ENCODE data around the gene NUDT17. TPM values are rescaled to one million over a fixed set of nuclear protein-coding genes. Genes with fewer than 3 reads are reported as not detected.

NUDT17 gene
- total RNA-seq, 3 donors from 2014 or later (not counting 1 experiment from before 2014, with no cell fraction given) = 3.3 to 4.9 (median 3.4) TPM

GRCh38 chr1:145823565-145824498, 21.6 kb upstream of the NUDT17 start, which contains the start of the genes POLR3C and RNF115:
TSS of gene POLR3C (plus strand) at chr1:145824200. CDS start at chr1:145825777, 1,577 bp downstream.
TSS of gene RNF115 (minus strand) at chr1:145824095. CDS start at chr1:145823873, 222 bp downstream.
- intact Hi-C loops (cut with micrococcal nuclease) = no loop called here

GRCh38 chr1:145824499-145824842, 21.0 kb upstream of the NUDT17 start:
- Mint-ChIP-seq H3K4me1 (peaks cover 22 to 33% of the 10 kb centered on the region in 2 donors), H3K9me3 (no peaks in the 10 kb centered on the region), H3K4me3 (peak overlapping the region; percentile 97), H3K36me3 (peaks cover 28% of the 10 kb centered on the region), H3K27ac (peak overlapping the region; percentile 95), H3K27me3 (ENCODE audit: low read depth in 2 of 2) (no peaks in the 10 kb centered on the region)
- Histone ChIP-seq H3K9me3 (ENCODE audit: control insufficient read depth, insufficient read depth, low read length) (no peaks in the 10 kb centered on the region), H3K4me1 (ENCODE audit: control insufficient read depth, insufficient read depth, low read length) (peaks cover 9% of the 10 kb centered on the region), H3K4me3 (ENCODE audit: low read length) (peak overlapping the region; percentile 90), H3K27ac (ENCODE audit: low read length) (peak overlapping the region; percentile 77), H3K36me3 (ENCODE audit: control insufficient read depth, insufficient read depth, low read length) (peaks cover 34% of the 10 kb centered on the region), H3K27me3 (ENCODE audit: control insufficient read depth, insufficient read depth, low read length) (no peaks in the 10 kb centered on the region)
- ATAC-seq (no peak), DNase-seq (no peak)
- no peak for TF ChIP-seq CTCF (IDR thresholded peaks at IDR 0.05)
- intact Hi-C loops (cut with micrococcal nuclease) = no loop called here
- 0% methylated on average over 7 of the region's 7 CpGs for WGBS (ENCODE audit: insufficient coverage)

More at GRCh38 chr1:145823565-145824498, 21.6 kb upstream of the NUDT17 start, which contains the start of the genes POLR3C and RNF115:
- H3K36me3 Mint-ChIP-seq = peaks cover 22% of the 10 kb centered on the region
- H3K4me1 ChIP-seq (ENCODE audit: control insufficient read depth, insufficient read depth, low read length) = peaks cover 9% of the 10 kb centered on the region
- H3K4me3 ChIP-seq (ENCODE audit: low read length) = peak within 1 kb of the TSS; percentile 90
- no peaks in the 10 kb centered on the region for H3K9me3 ChIP-seq (ENCODE audit: control insufficient read depth, insufficient read depth, low read length)
- ATAC-seq (peak; percentile 82 to 90 (median 89)), DNase-seq (peak; percentile 74 to 93)
- H3K27ac ChIP-seq (ENCODE audit: low read length) = peak within 1 kb of the TSS; percentile 77
- no peak for TF ChIP-seq CTCF (IDR thresholded peaks at IDR 0.05)
- H3K36me3 ChIP-seq (ENCODE audit: control insufficient read depth, insufficient read depth, low read length) = peaks cover 27% of the 10 kb centered on the region
- peak within 1 kb of the TSS; percentile 97 for H3K4me3 Mint-ChIP-seq
- WGBS (ENCODE audit: insufficient coverage) = under 1% methylated on average over 89 of the region's 89 CpGs
- H3K4me1 Mint-ChIP-seq = peaks cover 22 to 33% of the 10 kb centered on the region in 2 donors
- H3K27me3 Mint-ChIP-seq (ENCODE audit: low read depth in 2 of 2) = no peaks in the 10 kb centered on the region
- H3K27me3 ChIP-seq (ENCODE audit: control insufficient read depth, insufficient read depth, low read length) = no peaks in the 10 kb centered on the region
- H3K9me3 Mint-ChIP-seq = no peaks in the 10 kb centered on the region
- H3K27ac Mint-ChIP-seq = peak within 1 kb of the TSS; percentile 95

DNA sequence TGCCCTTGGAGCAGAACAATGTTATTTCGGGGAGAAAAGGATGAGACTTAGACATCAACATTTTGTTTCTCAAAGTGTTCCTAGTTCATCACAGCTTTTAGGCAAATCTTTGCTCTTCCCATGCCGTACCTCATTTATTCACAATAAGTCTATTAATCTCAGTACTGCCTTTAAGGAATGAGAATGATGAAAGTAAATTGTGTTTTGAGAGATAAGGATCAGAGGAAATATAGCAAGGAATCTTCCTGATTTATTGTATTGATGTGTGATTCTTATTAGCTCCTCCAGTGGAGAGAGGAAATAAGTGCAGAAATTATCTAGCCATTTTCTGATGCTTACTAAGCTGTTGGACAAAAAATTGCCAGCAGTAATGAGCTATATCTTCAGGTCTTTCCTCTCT, 19.4 kb upstream of the NUDT17 start:
- intact Hi-C loops (cut with micrococcal nuclease) = no loop called here
- no peaks in the 10 kb centered on the region for H3K9me3 Mint-ChIP-seq
- no peak overlapping the region for H3K4me3 ChIP-seq (ENCODE audit: low read length)
- H3K27ac ChIP-seq (ENCODE audit: low read length) = no peak overlapping the region
- H3K36me3 Mint-ChIP-seq = peaks cover 36% of the 10 kb centered on the region
- DNase-seq (no peak), ATAC-seq (no peak)
- H3K27me3 ChIP-seq (ENCODE audit: control insufficient read depth, insufficient read depth, low read length) = no peaks in the 10 kb centered on the region
- H3K4me1 Mint-ChIP-seq = peaks cover 22 to 33% of the 10 kb centered on the region in 2 donors
- no peak for TF ChIP-seq CTCF (IDR thresholded peaks at IDR 0.05)
- H3K4me1 ChIP-seq (ENCODE audit: control insufficient read depth, insufficient read depth, low read length) = peaks cover 9% of the 10 kb centered on the region
- H3K27me3 Mint-ChIP-seq (ENCODE audit: low read depth in 2 of 2) = no peaks in the 10 kb centered on the region
- no peak overlapping the region for H3K27ac Mint-ChIP-seq
- no peaks in the 10 kb centered on the region for H3K9me3 ChIP-seq (ENCODE audit: control insufficient read depth, insufficient read depth, low read length)
- WGBS (ENCODE audit: insufficient coverage) = 100% methylated on average over 1 of the region's 2 CpGs
- peaks cover 49% of the 10 kb centered on the region for H3K36me3 ChIP-seq (ENCODE audit: control insufficient read depth, insufficient read depth, low read length)
- peak overlapping the region; percentile 97 for H3K4me3 Mint-ChIP-seq
